Bronchial epithelial cell (primary cell): ENCODE data around the gene MSI1. TPM values are rescaled to one million over a fixed set of nuclear protein-coding genes. Genes with fewer than 3 reads are reported as not detected.
A peak's percentile ranks its signal among the peaks of the same experiment; 100 is the strongest.

Experiments used
- DNase-seq: peaks from one replicate; pipeline ENCODE4 v3.0.0-alpha.2; 2010; ENCODE audit warnings: low read depth
- FAIRE-seq: peaks from 2 replicates; lab custom pipeline; 2011; peaks lifted over from hg19 to GRCh38; lab: Jason Lieb, UNC
- H3K27me3 ChIP-seq: 2 replicates; pipeline ENCODE4 v1.5.1; 2011; ENCODE audit warnings: low read length; ENCODE audit not compliant: control insufficient read depth, insufficient read depth
- H3K36me3 ChIP-seq: 2 replicates; pipeline ENCODE4 v1.5.1; 2011; ENCODE audit warnings: low read length; ENCODE audit not compliant: control insufficient read depth, insufficient read depth
- H3K4me3 ChIP-seq: 2 replicates; pipeline ENCODE4 v1.5.1; 2011; ENCODE audit warnings: mild to moderate bottlenecking, low read depth, low read length, control low read depth
- CTCF ChIP-seq: IDR thresholded peaks from 2 replicates; pipeline ENCODE4 v1.5.1; 2011; ENCODE audit warnings: mild to moderate bottlenecking, moderate library complexity, low read length, control low read depth, inconsistent platforms; ENCODE audit not compliant: insufficient read depth, severe bottlenecking
- total RNA-seq: library from RNA; depleted of rRNA; stranded (reverse); fragments of >200 nt; gene quantifications from 2 replicates; pipeline ENCODE4 v1.2.1, GENCODE V29; 2014

MSI1 gene
- total RNA-seq, 1 donor from 2014 or later, result not detected

GRCh38 chr12:120399531-120399930 lies 30.6 kb upstream of the MSI1 start:
- Histone ChIP-seq H3K36me3 (no peaks in the 10 kb centered on the region), H3K27me3 (peaks cover 2% of the 10 kb centered on the region), H3K4me3 (no peak overlapping the region)
- peak; percentile 35 for DNase-seq
- no peak for FAIRE-seq
- no peak for TF ChIP-seq CTCF

GRCh38 chr12:120397824-120398540 lies 29.0 kb upstream of the MSI1 start:
- Histone ChIP-seq H3K36me3 (no peaks in the 10 kb centered on the region), H3K27me3 (peaks cover 2% of the 10 kb centered on the region), H3K4me3 (no peak overlapping the region)
- FAIRE-seq (peak; percentile 28), DNase-seq (no peak)
- TF ChIP-seq CTCF, result no peak

GRCh38 chr12:120394483-120395367 lies 25.8 kb upstream of the MSI1 start:
- Histone ChIP-seq H3K36me3 (no peaks in the 10 kb centered on the region), H3K4me3 (no peak overlapping the region), H3K27me3 (no peaks in the 10 kb centered on the region)
- DNase-seq, result peak; percentile 74
- FAIRE-seq, result peak; percentile 23
- no peak for TF ChIP-seq CTCF

DNA sequence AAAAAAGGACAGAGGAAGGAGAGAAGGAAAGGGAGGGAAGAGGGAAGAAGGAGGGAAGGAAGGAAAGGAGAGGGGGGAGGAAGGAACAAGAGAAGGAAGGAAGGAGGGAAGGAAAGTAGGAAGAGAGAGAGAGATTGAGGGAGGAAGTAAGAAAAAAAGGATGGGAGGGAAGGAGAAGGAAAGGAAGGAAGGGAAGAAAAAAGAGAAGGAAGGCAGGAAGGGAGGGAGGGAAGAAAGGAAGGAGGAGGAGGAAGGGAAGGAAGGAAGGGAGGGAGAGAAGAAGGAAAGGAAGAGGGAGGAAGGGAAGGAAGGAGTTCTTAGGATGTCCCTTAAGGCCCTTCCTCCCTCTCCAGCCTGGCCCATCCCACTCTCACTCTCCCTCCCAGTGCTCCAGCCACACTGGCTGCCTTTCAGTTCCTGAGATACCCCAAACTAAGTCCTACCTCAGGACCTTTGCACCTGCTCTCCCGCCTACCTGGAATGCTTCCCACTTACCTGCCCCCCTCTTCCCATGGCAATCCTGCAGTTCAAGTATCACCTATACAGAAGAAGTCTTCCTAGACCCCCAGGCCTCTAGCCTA lies 21.7 kb upstream of the MSI1 start:
- DNase-seq (no peak), FAIRE-seq (no peak)
- TF ChIP-seq CTCF, result no peak
- no peak overlapping the region for H3K4me3 ChIP-seq
- peaks cover 2% of the 10 kb centered on the region for H3K27me3 ChIP-seq
- no peaks in the 10 kb centered on the region for H3K36me3 ChIP-seq

- Histone ChIP-seq H3K4me3 (no peak overlapping the region), H3K27me3 (peaks cover 2% of the 10 kb centered on the region), H3K36me3 (no peaks in the 10 kb centered on the region)
- DNase-seq, result no peak
- TF ChIP-seq CTCF, result no peak
- no peak for FAIRE-seq
Measured at GRCh38 chr12:120388691-120389481, 19.9 kb upstream of the MSI1 start.
